ENCODE results near the gene LRRC28. TPM values are rescaled to one million over a fixed set of nuclear protein-coding genes. Genes with fewer than 3 reads are reported as not detected.

LRRC28 gene
- total RNA-seq, 3 donors from 2014 or later (not counting 1 experiment from before 2014, with no cell fraction given): 18.2 to 20.9 (median 18.7) TPM

GRCh38 chr15:99306694-99307338, 55.5 kb downstream of the LRRC28 start:
- no peaks in the 10 kb centered on the region for H3K36me3 ChIP-seq (ENCODE audit: control insufficient read depth, insufficient read depth, low read length)
- no peaks in the 10 kb centered on the region for H3K27me3 ChIP-seq (ENCODE audit: control insufficient read depth, insufficient read depth, low read length)
- DNase-seq (no peak), ATAC-seq (no peak)
- Mint-ChIP-seq H3K4me3 (no peak overlapping the region), H3K4me1 (peaks cover 0 to 5% of the 10 kb centered on the region in 2 donors), H3K9me3 (no peaks in the 10 kb centered on the region), H3K36me3 (no peaks in the 10 kb centered on the region), H3K27me3 (ENCODE audit: low read depth in 2 of 2) (no peaks in the 10 kb centered on the region), H3K27ac (no peak overlapping the region)
- intact Hi-C loops (cut with micrococcal nuclease): no loop called here
- no peaks in the 10 kb centered on the region for H3K4me1 ChIP-seq (ENCODE audit: control insufficient read depth, insufficient read depth, low read length)
- no peak overlapping the region for H3K27ac ChIP-seq (ENCODE audit: low read length)
- no peak for TF ChIP-seq CTCF (IDR thresholded peaks at IDR 0.05)
- no peaks in the 10 kb centered on the region for H3K9me3 ChIP-seq (ENCODE audit: control insufficient read depth, insufficient read depth, low read length)
- WGBS (ENCODE audit: insufficient coverage): 96% methylated on average over 8 of the region's 8 CpGs
- no peak overlapping the region for H3K4me3 ChIP-seq (ENCODE audit: low read length)

GRCh38 chr15:99307735-99308134, 56.5 kb downstream of the LRRC28 start:
- Mint-ChIP-seq H3K4me3 (no peak overlapping the region), H3K4me1 (peaks cover 0 to 5% of the 10 kb centered on the region in 2 donors), H3K36me3 (peaks cover 5% of the 10 kb centered on the region), H3K27ac (no peak overlapping the region), H3K9me3 (peaks cover 1 to 5% of the 10 kb centered on the region in 2 donors), H3K27me3 (ENCODE audit: low read depth in 2 of 2) (no peaks in the 10 kb centered on the region)
- no peak overlapping the region for H3K4me3 ChIP-seq (ENCODE audit: low read length)
- DNase-seq: no peak
- intact Hi-C loops (cut with micrococcal nuclease): no loop called here
- H3K36me3 ChIP-seq (ENCODE audit: control insufficient read depth, insufficient read depth, low read length): no peaks in the 10 kb centered on the region
- no peaks in the 10 kb centered on the region for H3K4me1 ChIP-seq (ENCODE audit: control insufficient read depth, insufficient read depth, low read length)
- no peak for ATAC-seq
- 86% methylated on average over 6 of the region's 6 CpGs for WGBS (ENCODE audit: insufficient coverage)
- no peak for TF ChIP-seq CTCF (IDR thresholded peaks at IDR 0.05)
- H3K27ac ChIP-seq (ENCODE audit: low read length): no peak overlapping the region
- H3K27me3 ChIP-seq (ENCODE audit: control insufficient read depth, insufficient read depth, low read length): no peaks in the 10 kb centered on the region
- no peaks in the 10 kb centered on the region for H3K9me3 ChIP-seq (ENCODE audit: control insufficient read depth, insufficient read depth, low read length)

GRCh38 chr15:99310745-99311144, 59.5 kb downstream of the LRRC28 start:
- Mint-ChIP-seq H3K27me3 (ENCODE audit: low read depth in 2 of 2) (no peaks in the 10 kb centered on the region), H3K9me3 (peaks cover 6 to 12% of the 10 kb centered on the region in 2 donors), H3K4me3 (no peak overlapping the region), H3K27ac (no peak overlapping the region), H3K36me3 (peaks cover 13% of the 10 kb centered on the region), H3K4me1 (peaks cover 0 to 5% of the 10 kb centered on the region in 2 donors)
- H3K36me3 ChIP-seq (ENCODE audit: control insufficient read depth, insufficient read depth, low read length): no peaks in the 10 kb centered on the region
- no peaks in the 10 kb centered on the region for H3K4me1 ChIP-seq (ENCODE audit: control insufficient read depth, insufficient read depth, low read length)
- H3K9me3 ChIP-seq (ENCODE audit: control insufficient read depth, insufficient read depth, low read length): no peaks in the 10 kb centered on the region
- no peaks in the 10 kb centered on the region for H3K27me3 ChIP-seq (ENCODE audit: control insufficient read depth, insufficient read depth, low read length)
- no peak for TF ChIP-seq CTCF (IDR thresholded peaks at IDR 0.05)
- peak in 1 of 3 donors; percentile 74 for ATAC-seq
- 67% methylated on average over 5 of the region's 5 CpGs for whole genome bisulfite sequencing (ENCODE audit: insufficient coverage)
- DNase-seq: no peak
- H3K27ac ChIP-seq (ENCODE audit: low read length): no peak overlapping the region
- intact Hi-C loops (cut with micrococcal nuclease): no loop called here
- H3K4me3 ChIP-seq (ENCODE audit: low read length): no peak overlapping the region

GRCh38 chr15:99312228-99312627, 60.9 kb downstream of the LRRC28 start:
- no peak overlapping the region for H3K4me3 Mint-ChIP-seq
- peaks cover 0 to 5% of the 10 kb centered on the region in 2 donors for H3K4me1 Mint-ChIP-seq
- intact Hi-C loops (cut with micrococcal nuclease): no loop called here
- Histone ChIP-seq H3K4me1 (ENCODE audit: control insufficient read depth, insufficient read depth, low read length) (no peaks in the 10 kb centered on the region), H3K9me3 (ENCODE audit: control insufficient read depth, insufficient read depth, low read length) (no peaks in the 10 kb centered on the region), H3K27ac (ENCODE audit: low read length) (no peak overlapping the region), H3K27me3 (ENCODE audit: control insufficient read depth, insufficient read depth, low read length) (no peaks in the 10 kb centered on the region), H3K36me3 (ENCODE audit: control insufficient read depth, insufficient read depth, low read length) (no peaks in the 10 kb centered on the region), H3K4me3 (ENCODE audit: low read length) (no peak overlapping the region)
- no peaks in the 10 kb centered on the region for H3K27me3 Mint-ChIP-seq (ENCODE audit: low read depth in 2 of 2)
- no peak overlapping the region for H3K27ac Mint-ChIP-seq
- peaks cover 6 to 12% of the 10 kb centered on the region in 2 donors for H3K9me3 Mint-ChIP-seq
- 100% methylated on average over 1 of the region's 2 CpGs for WGBS (ENCODE audit: insufficient coverage)
- peaks cover 13% of the 10 kb centered on the region for H3K36me3 Mint-ChIP-seq
- no peak for TF ChIP-seq CTCF (IDR thresholded peaks at IDR 0.05)
- ATAC-seq (no peak), DNase-seq (no peak)
